NAMALWA (cell line): ENCODE measurements around the gene XYLB.

Experiments
- DNase-seq: peaks from one replicate; pipeline ENCODE4 v3.0.0-alpha.2; 2015; ENCODE audit warnings: low spot score

The XYLB gene

DNA sequence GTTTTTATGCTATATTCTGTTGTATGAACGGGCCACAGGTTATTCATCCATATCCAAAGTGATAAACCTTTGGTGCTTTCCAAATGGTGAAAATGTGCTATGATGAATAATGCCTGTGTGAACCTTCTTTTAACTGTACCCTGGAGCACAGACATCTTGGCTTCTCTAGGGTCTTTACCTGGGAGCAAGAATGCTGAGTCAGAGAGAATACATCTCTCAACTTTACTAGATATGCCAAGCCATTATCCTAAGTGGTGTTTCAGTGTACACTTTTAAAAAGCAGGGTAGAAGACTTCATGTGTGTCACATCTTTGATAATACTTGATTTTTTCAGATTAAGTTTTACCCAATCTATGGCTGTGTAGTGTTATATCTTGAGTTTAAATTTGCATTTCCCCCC lies 23.5 kb upstream of the XYLB start:
- DNase-seq, result no peak

GRCh38 chr3:38325256-38325655 lies 21.3 kb upstream of the XYLB start:
- no peak for DNase-seq

GRCh38 chr3:38327335-38328009 lies 19.1 kb upstream of the XYLB start:
- DNase-seq, result no peak

- DNase-seq, result no peak
Observed at GRCh38 chr3:38331257-38332022, 15.1 kb upstream of the XYLB start.

DNA sequence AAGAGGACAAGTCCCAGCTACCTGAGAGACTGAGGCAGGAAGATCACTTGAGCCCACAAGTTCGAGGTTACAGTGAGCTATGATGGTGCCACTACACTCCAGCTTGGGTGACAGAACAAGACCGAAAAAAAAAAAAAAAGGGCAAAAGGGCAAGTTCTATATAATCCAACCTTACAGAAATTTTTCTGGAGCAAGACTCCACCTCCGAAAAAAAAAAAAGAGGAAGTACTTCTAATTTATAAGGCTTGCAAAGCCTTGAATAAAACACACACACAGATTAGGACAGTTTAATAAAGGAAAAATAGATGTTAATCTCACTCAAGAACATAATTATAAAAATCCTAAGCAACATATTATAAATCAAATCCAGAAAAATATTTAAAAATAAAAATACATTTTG lies 14.4 kb upstream of the XYLB start:
- no peak for DNase-seq

DNA sequence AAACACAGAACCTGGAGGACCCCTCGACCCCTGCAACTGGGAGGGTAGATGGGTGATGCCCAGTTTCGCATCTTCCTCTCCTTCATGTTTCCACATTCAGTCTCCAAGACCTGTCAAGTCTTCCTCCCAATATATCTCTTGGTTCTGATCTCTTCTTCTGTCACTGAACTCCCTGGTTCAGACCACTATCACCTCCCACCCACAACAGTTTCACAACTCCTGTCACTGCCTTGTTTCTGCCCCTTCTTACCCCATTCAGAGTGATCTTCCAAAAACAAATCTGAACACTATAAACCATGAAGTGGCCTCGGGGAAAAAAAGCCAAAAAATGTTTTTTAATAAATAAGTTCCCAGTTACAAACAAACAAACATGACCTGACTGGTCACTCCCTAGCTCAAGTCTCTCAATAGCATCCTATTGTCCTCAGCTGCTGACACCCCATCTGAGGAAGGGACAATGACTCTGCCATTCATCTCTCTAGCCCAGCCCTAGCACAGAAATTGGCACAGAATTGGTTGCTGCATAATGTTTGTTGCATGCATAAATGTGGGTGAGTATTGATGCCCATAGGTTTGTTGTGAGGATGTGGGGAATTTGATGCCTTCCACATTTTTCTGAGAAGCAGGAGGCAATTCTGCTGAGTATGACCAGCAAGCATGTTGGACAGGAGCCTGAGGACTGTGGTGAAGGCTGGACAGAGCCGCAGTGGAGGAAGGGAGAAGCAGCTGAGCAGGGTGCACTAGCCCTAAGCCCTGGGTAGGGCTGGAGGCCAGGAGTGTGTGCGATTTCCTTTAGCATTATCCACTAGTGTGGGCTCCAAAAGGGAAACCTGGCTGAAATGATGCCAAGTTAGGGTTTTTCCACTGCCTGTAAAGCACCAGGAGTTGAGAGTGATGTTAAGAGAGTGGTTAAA lies 12.2 kb upstream of the XYLB start:
- no peak for DNase-seq

GRCh38 chr3:38335263-38335662 lies 11.3 kb upstream of the XYLB start:
- no peak for DNase-seq

- no peak for DNase-seq
Observed at GRCh38 chr3:38337703-38338102, 8.9 kb upstream of the XYLB start.

DNA sequence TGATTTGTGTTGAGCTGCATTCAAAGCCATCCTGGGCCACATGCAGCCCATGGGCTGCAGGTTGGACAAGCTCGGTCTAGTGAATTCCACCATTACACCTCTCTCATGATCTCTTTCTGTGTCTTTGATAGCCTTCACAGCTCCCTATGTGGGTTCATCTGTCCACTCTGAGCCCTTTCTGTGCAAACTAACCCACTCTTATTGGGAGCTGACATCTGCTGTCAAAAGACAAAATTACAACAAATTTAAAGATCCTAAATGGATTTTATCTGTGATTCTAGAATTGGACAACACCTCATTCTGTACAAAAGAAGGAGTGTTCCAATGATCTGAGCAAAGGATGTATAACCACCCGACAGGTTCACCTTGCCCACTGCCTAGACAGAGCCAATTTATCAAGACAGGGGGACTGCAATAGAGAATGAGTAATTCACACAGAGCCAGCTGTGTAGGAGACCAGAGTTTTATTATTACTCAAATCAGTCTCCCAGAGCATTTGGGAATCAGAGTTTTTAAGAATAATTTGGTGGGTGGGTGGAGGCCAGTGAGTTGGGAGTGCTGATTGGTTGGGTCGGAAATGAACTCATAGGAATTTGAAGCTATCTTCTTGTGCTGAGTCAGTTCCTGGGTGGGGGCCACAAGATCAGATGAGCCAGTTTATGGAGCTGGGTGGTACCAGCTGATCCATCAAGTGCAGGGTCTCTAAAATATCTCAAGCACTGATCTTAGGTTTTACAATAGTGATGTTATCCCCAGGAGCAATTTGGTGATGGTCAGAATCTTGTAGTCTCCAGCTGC lies 2.6 kb upstream of the XYLB start:
- no peak for DNase-seq

DNA sequence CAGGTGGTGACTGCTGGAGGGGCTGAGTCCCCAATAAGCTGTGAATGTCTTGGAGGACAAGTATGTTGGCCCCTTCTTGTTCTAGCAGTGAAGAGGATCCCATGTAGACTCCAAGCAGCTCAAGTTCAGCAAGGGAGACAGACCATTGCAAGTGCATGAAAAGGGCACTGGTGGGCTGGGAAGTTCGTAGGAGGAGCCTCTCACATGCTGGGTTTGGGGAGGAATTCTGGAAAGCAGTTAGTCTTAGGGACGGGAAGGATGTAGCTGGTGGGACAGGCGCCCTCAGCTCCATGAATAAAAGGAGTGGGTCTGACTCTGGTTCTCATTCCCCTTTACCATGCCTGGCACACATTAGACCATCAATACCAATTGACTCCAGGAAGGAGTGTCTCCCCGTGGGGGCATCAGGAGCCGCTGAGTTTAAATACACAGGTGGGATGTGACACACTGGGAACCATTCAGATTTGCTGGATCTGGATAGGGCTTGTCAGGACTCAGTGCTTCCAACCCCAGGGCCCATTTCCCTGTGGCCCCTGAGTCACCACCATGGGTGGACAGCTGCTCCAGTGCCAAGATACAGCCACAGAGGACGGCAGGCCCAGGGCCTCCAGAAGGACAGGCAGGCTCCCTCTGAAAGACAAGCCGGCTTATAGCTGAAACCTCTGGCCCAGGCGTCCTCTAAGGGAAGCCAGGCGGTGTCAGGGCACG lies 552 bp upstream of the XYLB start:
- DNase-seq, result no peak

- DNase-seq, result no peak
Observed at GRCh38 chr3:38347421-38348200, 1.0 kb downstream of the XYLB start.

DNA sequence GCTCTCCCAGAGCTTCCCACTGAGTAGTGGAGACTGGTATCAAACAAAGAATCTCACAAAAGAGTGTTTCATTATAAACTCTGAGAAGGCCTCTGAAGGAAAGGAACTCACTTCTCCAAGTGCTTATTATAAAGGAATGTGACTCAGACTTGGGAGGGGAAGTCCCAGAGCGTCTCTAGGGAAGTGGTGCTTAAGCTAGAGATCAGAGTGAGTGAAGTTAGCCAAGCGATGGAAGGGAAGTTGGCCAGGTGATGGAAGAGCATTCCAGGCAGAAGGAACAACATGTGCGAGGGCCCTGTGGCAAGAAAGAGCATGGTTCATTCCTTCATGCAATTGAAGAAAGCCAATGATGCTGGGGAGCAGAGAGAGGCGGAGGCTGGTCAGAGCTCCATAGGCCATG lies 2.3 kb downstream of the XYLB start:
- no peak for DNase-seq

GRCh38 chr3:38349684-38350359 lies 3.2 kb downstream of the XYLB start:
- DNase-seq, result no peak

GRCh38 chr3:38353151-38353550 lies 6.6 kb downstream of the XYLB start:
- no peak for DNase-seq

DNA sequence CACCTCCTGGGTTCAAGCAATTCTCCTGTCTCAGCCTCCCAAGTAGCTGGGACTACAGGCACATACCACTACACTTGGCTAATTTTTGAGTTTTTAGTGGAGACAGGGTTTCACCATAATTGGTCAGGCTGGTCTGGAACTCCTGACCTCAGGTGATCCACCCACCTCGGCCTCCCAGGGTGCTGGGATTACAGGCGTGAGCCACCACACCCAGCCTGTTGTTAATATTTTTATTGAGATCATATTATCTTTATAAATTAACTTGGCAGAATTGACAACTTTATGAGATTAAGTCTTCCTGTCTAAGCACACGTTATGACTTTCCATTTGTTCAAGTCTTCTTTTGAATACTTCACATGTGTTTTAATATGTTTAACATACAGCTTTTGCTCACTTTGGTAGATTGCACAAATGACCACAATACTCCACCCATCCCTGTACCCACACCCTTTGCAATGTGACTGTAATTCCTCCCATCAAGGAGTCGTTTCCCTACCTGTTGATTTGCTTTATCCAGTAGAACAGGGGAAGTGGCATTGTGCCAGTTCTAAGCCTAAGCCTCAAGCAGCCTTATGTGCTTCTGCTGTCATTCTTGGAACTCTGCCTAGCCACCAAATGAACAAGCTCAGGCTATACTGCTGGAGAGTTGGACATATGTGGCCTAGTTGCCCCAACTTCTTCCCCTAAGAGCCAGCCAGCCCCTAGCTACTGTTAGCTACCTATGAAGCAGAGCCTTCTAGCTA lies 8.2 kb downstream of the XYLB start:
- DNase-seq, result no peak

DNA sequence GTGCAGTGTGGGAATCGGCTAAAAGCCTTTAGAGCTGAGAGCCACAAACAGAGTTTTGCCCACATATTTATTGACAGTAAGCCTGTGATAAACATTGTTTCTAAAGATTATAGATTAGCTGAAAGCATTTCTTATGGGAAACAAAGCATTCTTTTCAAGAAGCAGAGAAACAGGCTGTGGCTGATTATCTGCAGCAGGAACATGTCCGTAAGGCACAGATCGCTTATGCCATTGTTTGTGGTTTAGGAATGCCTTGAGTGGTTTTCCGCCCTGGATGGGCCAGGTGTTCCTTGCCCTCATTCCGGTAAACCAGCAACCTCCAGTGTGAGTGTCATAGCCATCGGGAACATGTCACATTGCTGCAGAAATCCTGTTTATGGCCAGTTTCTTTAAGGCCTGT lies 12.5 kb downstream of the XYLB start:
- DNase-seq, result no peak

DNA sequence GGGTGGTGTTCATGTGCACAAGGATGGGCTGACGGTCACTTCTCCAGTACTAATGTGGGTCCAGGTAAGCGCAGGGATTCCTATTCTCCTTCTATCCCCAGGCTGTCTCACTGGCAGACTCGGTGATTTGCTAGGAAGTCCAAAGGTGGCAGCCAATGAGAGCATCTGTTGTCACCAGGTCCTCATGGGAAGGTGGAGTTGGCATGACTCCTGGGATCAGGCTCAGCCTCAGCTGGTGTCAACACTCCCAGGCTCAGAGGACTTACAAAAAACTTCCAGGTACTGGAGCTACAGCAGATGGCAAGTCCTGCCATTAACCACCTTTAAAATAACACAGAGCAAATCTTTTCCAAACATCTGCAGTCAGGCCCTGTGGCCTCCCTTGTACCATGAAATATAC lies 13.8 kb downstream of the XYLB start:
- DNase-seq, result no peak

- no peak for DNase-seq
Observed at GRCh38 chr3:38361496-38361895, 14.9 kb downstream of the XYLB start.

- no peak for DNase-seq
Observed at GRCh38 chr3:38362825-38363224, 16.2 kb downstream of the XYLB start.
